ENCODE data around the gene KIR3DL1. TPM values are rescaled to one million over a fixed set of nuclear protein-coding genes. Genes with fewer than 3 reads are reported as not detected.
A peak's percentile ranks its signal among the peaks of the same experiment; 100 is the strongest.

Gene KIR3DL1
- total and polyA plus RNA-seq, 7 experiments from 2014 or later, result 0.14 to 2.0 (median 1.1) TPM; not detected in 4

DNA sequence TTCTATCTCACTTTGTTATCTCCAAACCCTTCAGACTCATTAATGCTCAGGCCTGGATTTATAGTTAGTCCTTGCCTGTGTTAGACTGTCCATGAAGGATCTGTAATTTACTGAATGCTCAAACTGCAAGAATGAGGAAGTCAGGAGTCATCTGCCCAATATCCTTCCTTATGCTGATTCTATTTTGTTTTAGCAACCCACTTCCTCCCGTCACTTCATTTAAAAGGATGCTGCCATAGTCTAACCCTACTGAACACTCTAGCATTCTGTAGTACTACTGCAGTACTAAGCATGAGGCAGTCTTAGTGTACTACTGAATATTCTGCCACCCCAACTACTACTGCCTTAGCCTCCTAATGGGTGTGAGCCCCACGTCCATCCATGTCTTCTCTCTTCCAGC is 59.2 kb downstream of the KIR3DL1 start:
- Histone ChIP-seq H3K27ac (ENCODE audit: low read depth, low read length) (no peak overlapping the region), H3K9me3 (ENCODE audit: control insufficient read depth in 2 of 3, low read length in 3 of 3) (no peaks in the 10 kb centered on the region), H3K27me3 (ENCODE audit: control insufficient read depth in 2 of 2, insufficient read depth in 2 of 2, low read length in 2 of 2) (no peaks in the 10 kb centered on the region), H3K4me3 (ENCODE audit: low read length) (no peak overlapping the region), H3K4me1 (ENCODE audit: control insufficient read depth in 2 of 2, insufficient read depth in 2 of 2, low read length in 2 of 2) (no peaks in the 10 kb centered on the region), H3K36me3 (ENCODE audit: control insufficient read depth in 2 of 3, insufficient read depth in 3 of 3, low read length in 3 of 3) (no peaks in the 10 kb centered on the region)
- ATAC-seq, result peak; percentile 64
- no peak for DNase-seq
- Mint-ChIP-seq H3K4me1 (peaks cover 0 to 8% (median 0%) of the 10 kb centered on the region in 7 donors), H3K4me3 (no peak overlapping the region), H3K27ac (no peak overlapping the region), H3K9me3 (peaks cover 0 to 29% (median 4%) of the 10 kb centered on the region in 11 donors), H3K27me3 (peaks cover 13 to 30% (median 25%) of the 10 kb centered on the region in 5 donors), H3K36me3 (no peaks in the 10 kb centered on the region)
- intact Hi-C loops (cut with micrococcal nuclease), result no loop called here
- ChIA-PET POLR2A (no interaction called here), CTCF (interaction anchor here (1.1 kb wide), 1 partner anchor 15 kb away, joined by 8 read pairs; no protein-coding TSS in a partner anchor)

DNA sequence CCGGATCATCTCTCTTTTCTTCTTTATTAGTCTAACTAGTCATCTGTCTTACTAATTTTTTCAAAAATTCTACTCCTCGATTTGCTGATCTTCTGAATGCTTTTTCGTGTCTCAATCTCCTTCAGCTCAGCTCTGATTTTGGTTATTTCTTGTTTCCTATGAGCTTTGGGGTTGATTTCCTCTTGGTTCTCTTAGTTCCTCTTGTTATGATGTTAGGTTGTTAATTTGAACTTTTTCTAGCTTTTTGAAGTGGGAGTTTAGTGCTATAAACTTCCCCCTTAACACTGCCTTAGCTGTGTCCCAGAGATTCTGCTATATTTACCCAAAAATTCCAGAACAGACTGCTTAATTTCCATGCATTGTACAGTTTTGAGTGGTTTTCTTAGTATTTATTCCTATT is 61.2 kb downstream of the KIR3DL1 start:
- POLR2A ChIA-PET, result no interaction called here
- Mint-ChIP-seq H3K9me3 (peaks cover 0 to 19% (median 2%) of the 10 kb centered on the region in 11 donors), H3K4me3 (no peak overlapping the region), H3K4me1 (peaks cover 0 to 10% (median 0%) of the 10 kb centered on the region in 7 donors), H3K27ac (no peak overlapping the region), H3K27me3 (peaks cover 0 to 34% (median 32%) of the 10 kb centered on the region in 5 donors), H3K36me3 (no peaks in the 10 kb centered on the region)
- Histone ChIP-seq H3K27ac (ENCODE audit: low read depth, low read length) (no peak overlapping the region), H3K4me1 (ENCODE audit: control insufficient read depth in 2 of 2, insufficient read depth in 2 of 2, low read length in 2 of 2) (no peaks in the 10 kb centered on the region), H3K36me3 (ENCODE audit: control insufficient read depth in 2 of 3, insufficient read depth in 3 of 3, low read length in 3 of 3) (no peaks in the 10 kb centered on the region), H3K9me3 (ENCODE audit: control insufficient read depth in 2 of 3, low read length in 3 of 3) (no peaks in the 10 kb centered on the region), H3K4me3 (ENCODE audit: low read length) (no peak overlapping the region), H3K27me3 (ENCODE audit: control insufficient read depth in 2 of 2, insufficient read depth in 2 of 2, low read length in 2 of 2) (no peaks in the 10 kb centered on the region)
- CTCF ChIA-PET, result interaction anchor here (0.6 kb wide), 1 partner anchor 31 kb away, joined by 3 read pairs; no protein-coding TSS in a partner anchor
- ATAC-seq (no peak), DNase-seq (no peak)
- intact Hi-C loops (cut with micrococcal nuclease), result no loop called here

Other genes starting within 250 kb of the KIR3DL1 start
- 10 to 100 TPM in 1 of 5 experiments, 1 to 10 TPM in 1, under 1 TPM in 3; 0.24 to 50.3 (median 0.87) TPM for gene LILRA2, start 242.7 kb upstream of the KIR3DL1 start, total RNA-seq
- gene LILRA2, start 242.7 kb upstream of the KIR3DL1 start, polyA plus RNA-seq, result under 1 TPM; 0.18 to 0.38 TPM
- 10 to 100 TPM in 1 of 5 experiments, 1 to 10 TPM in 1, not detected in 3; 4.3 to 36.7 TPM for gene LILRA1, start 222.8 kb upstream of the KIR3DL1 start, total RNA-seq
- under 1 TPM in 1 of 2 donors, not detected in 1; 0.14 TPM for gene LILRA1, start 222.8 kb upstream of the KIR3DL1 start, polyA plus RNA-seq
- 10 to 100 TPM in 1 of 5 experiments, 1 to 10 TPM in 3, not detected in 1; 1.1 to 56.5 (median 5.1) TPM for gene LILRB1, start 186.0 kb upstream of the KIR3DL1 start, total RNA-seq
- under 1 TPM in 1 of 2 donors, not detected in 1; 0.09 TPM for gene LILRB1, start 186.0 kb upstream of the KIR3DL1 start, polyA plus RNA-seq
- 10 to 100 TPM in 1 of 5 experiments, 1 to 10 TPM in 3, under 1 TPM in 1; 0.15 to 20.2 (median 2.5) TPM for gene LILRB4, start 153.5 kb upstream of the KIR3DL1 start, total RNA-seq
- not detected for gene LILRB4, start 153.5 kb upstream of the KIR3DL1 start, polyA plus RNA-seq
- not detected for gene KIR3DL3, start 92.0 kb upstream of the KIR3DL1 start, total RNA-seq
- not detected for gene KIR3DL3, start 92.0 kb upstream of the KIR3DL1 start, polyA plus RNA-seq
- 1 to 10 TPM in 1 of 5 experiments, under 1 TPM in 1, not detected in 3; 0.27 to 4.0 TPM for gene KIR2DL3, start 78.0 kb upstream of the KIR3DL1 start, total RNA-seq
- gene KIR2DL3, start 78.0 kb upstream of the KIR3DL1 start, polyA plus RNA-seq, result under 1 TPM in 1 of 2 donors, not detected in 1; 0.11 TPM
- gene KIR2DL1, start 46.7 kb upstream of the KIR3DL1 start, total RNA-seq, result 1 to 10 TPM in 2 of 5 experiments, not detected in 3; 1.0 to 1.2 TPM
- gene KIR2DL1, start 46.7 kb upstream of the KIR3DL1 start, polyA plus RNA-seq, result not detected
- gene KIR2DL4, start 12.9 kb upstream of the KIR3DL1 start, total RNA-seq, result under 1 TPM in 3 of 5 experiments, not detected in 2; 0.15 to 0.48 (median 0.44) TPM
- not detected for gene KIR2DL4, start 12.9 kb upstream of the KIR3DL1 start, polyA plus RNA-seq
- 1 to 10 TPM in 2 of 5 experiments, not detected in 3; 1.3 to 3.5 TPM for gene KIR2DS4, start 16.2 kb downstream of the KIR3DL1 start, total RNA-seq
- gene KIR2DS4, start 16.2 kb downstream of the KIR3DL1 start, polyA plus RNA-seq, result under 1 TPM in 1 of 2 donors, not detected in 1; 0.24 TPM
- gene KIR3DL2, start 34.0 kb downstream of the KIR3DL1 start, total RNA-seq, result 1 to 10 TPM in 2 of 5 experiments, under 1 TPM in 1, not detected in 2; 0.94 to 6.1 (median 1.3) TPM
- gene KIR3DL2, start 34.0 kb downstream of the KIR3DL1 start, polyA plus RNA-seq, result 1 to 10 TPM in 1 of 2 donors, under 1 TPM in 1; 0.40 to 1.5 TPM
- gene FCAR, start 57.8 kb downstream of the KIR3DL1 start, total RNA-seq, result 100 to 1,000 TPM in 1 of 5 experiments, 1 to 10 TPM in 1, not detected in 3; 8.5 to 110 TPM
- not detected for gene FCAR, start 57.8 kb downstream of the KIR3DL1 start, polyA plus RNA-seq
- gene NCR1, start 89.7 kb downstream of the KIR3DL1 start, total RNA-seq, result 10 to 100 TPM in 1 of 5 experiments, 1 to 10 TPM in 1, under 1 TPM in 2, not detected in 1; 0.65 to 22.1 (median 1.6) TPM
- not detected for gene NCR1, start 89.7 kb downstream of the KIR3DL1 start, polyA plus RNA-seq
- not detected for gene NLRP7, start 131.1 kb downstream of the KIR3DL1 start, total RNA-seq
- not detected for gene NLRP7, start 131.1 kb downstream of the KIR3DL1 start, polyA plus RNA-seq
- gene NLRP2, start 149.9 kb downstream of the KIR3DL1 start, total RNA-seq, result 10 to 100 TPM in 1 of 5 experiments, 1 to 10 TPM in 4; 3.7 to 18.6 (median 6.4) TPM
- gene NLRP2, start 149.9 kb downstream of the KIR3DL1 start, polyA plus RNA-seq, result 1 to 10 TPM; 2.2 to 5.5 TPM
- gene GP6, start 221.8 kb downstream of the KIR3DL1 start, total RNA-seq, result 1 to 10 TPM in 1 of 5 experiments, under 1 TPM in 4; 0.27 to 1.2 (median 0.51) TPM
- gene GP6, start 221.8 kb downstream of the KIR3DL1 start, polyA plus RNA-seq, result under 1 TPM; 0.14 to 0.33 TPM
- gene RDH13, start 246.7 kb downstream of the KIR3DL1 start, total RNA-seq, result 10 to 100 TPM; 14.5 to 24.8 (median 19.0) TPM
- gene RDH13, start 246.7 kb downstream of the KIR3DL1 start, polyA plus RNA-seq, result 10 to 100 TPM in 1 of 2 donors, 1 to 10 TPM in 1; 9.4 to 24.8 TPM

Data from naive thymus-derived CD4-positive, alpha-beta T cell (primary cell).